Lower leg skin (tissue), 4 donors: ENCODE data around the gene DNLZ. TPM values are rescaled to one million over a fixed set of nuclear protein-coding genes. Genes with fewer than 3 reads are reported as not detected.

Experiments
- DNase-seq, 2 donors: peaks; one replicate each; pipeline ENCODE4 v3.0.0-alpha.2; 2019; ENCODE audit warnings: low spot score in 2 of 2
- H3K4me3 ChIP-seq: fragments of 200-600 bp; sonication (generic); 2 replicates; pipeline ENCODE4 v1.5.1; 2017; ENCODE audit warnings: mild to moderate bottlenecking, low read depth; ENCODE audit not compliant: poor library complexity, severe bottlenecking
- CTCF ChIP-seq, 3 donors: fragments of 450-650 bp; IDR thresholded peaks; one replicate each; pipeline ENCODE4 v1.5.1; 2016; ENCODE audit warnings: antibody characterized with exemption in 3 of 3, mild to moderate bottlenecking in 3 of 3, moderate library complexity in 2 of 3
- POLR2A ChIP-seq, 2 donors: fragments of 450-650 bp; IDR thresholded peaks; one replicate each; pipeline ENCODE4 v1.6.1; 2016 to 2017; ENCODE audit warnings: antibody characterized with exemption in 2 of 2, mild to moderate bottlenecking in 1 of 2, moderate library complexity in 1 of 2
- WGBS, 2 donors: methylation state at CpG; one replicate each; pipeline ENCODE4 v1.1.5; 2018; 5-methylcytosine and 5-hydroxymethylcytosine counted together
- intact Hi-C: fragments of 100-400 bp; cut with DNase I; formaldehyde crosslinking; loops from one replicate; pipeline ENCODE4 v1.15.0; 2023; ENCODE audit warnings: low total_unique reads
- total RNA-seq, 4 donors: library from RNA; depleted of rRNA; stranded (reverse); fragments of >200 nt; gene quantifications; one replicate each; pipeline ENCODE4 v1.1.0, GENCODE V29; 2016

The DNLZ gene
- total RNA-seq, 4 donors from 2014 or later: 30.9 to 64.6 (median 44.1) TPM

- no peak overlapping the region for H3K4me3 ChIP-seq
- TF ChIP-seq POLR2A (IDR thresholded peaks at IDR 0.05) (no peak), CTCF (IDR thresholded peaks at IDR 0.05) (no peak)
- 55 to 69% methylated on average over 6 of the region's 6 CpGs for WGBS, 2 donors
- intact Hi-C loops: no loop called here
- no peak for DNase-seq
Observed at GRCh38 chr9:136362450-136362784, 1.1 kb downstream of the DNLZ start.

GRCh38 chr9:136361754-136362449, 1.6 kb downstream of the DNLZ start:
- no peak for TF ChIP-seq POLR2A (IDR thresholded peaks at IDR 0.05)
- TF ChIP-seq CTCF (IDR thresholded peaks at IDR 0.05): no peak
- no peak for DNase-seq
- 82 to 83% methylated on average over 20 to 23 of the region's 26 CpGs for WGBS, 2 donors
- intact Hi-C loops: no loop called here
- no peak overlapping the region for H3K4me3 ChIP-seq

GRCh38 chr9:136361047-136361753, 2.3 kb downstream of the DNLZ start:
- 68 to 72% methylated on average over 29 to 34 of the region's 43 CpGs for WGBS, 2 donors
- no peak for DNase-seq
- intact Hi-C loops: no loop called here
- TF ChIP-seq POLR2A (IDR thresholded peaks at IDR 0.05) (no peak), CTCF (IDR thresholded peaks at IDR 0.05) (no peak)
- no peak overlapping the region for H3K4me3 ChIP-seq

- DNase-seq: no peak
- intact Hi-C loops: no loop called here
- TF ChIP-seq POLR2A (IDR thresholded peaks at IDR 0.05) (no peak), CTCF (IDR thresholded peaks at IDR 0.05) (no peak)
- no peak overlapping the region for H3K4me3 ChIP-seq
- WGBS, 2 donors: 72 to 74% methylated on average over 14 to 33 of the region's 38 CpGs
Observed at GRCh38 chr9:136359774-136360718, 3.5 kb downstream of the DNLZ start.

GRCh38 chr9:136358888-136359287, 4.7 kb downstream of the DNLZ start:
- intact Hi-C loops: no loop called here
- 74% methylated on average over 2 of the region's 2 CpGs; no CpG with 5 or more reads in 1 of the 2 donors for WGBS, 2 donors

More at GRCh38 chr9:136358888-136359287, 4.7 kb downstream of the DNLZ start:
- no peak overlapping the region for H3K4me3 ChIP-seq
- TF ChIP-seq CTCF (IDR thresholded peaks at IDR 0.05): no peak
- no peak for TF ChIP-seq POLR2A (IDR thresholded peaks at IDR 0.05)
- DNase-seq: no peak
